Kidney (tissue), 14 donors: ENCODE measurements around the gene LRRC27. TPM values are rescaled to one million over a fixed set of nuclear protein-coding genes. Genes with fewer than 3 reads are reported as not detected.

Source experiments
- DNase-seq, 5 donors: peaks; one replicate each; pipeline ENCODE4 v3.0.0-alpha.2; 2013 to 2020
- FAIRE-seq: peaks from 2 replicates; lab custom pipeline; 2012; peaks lifted over from hg19 to GRCh38; lab: Jason Lieb, UNC
- H3K27ac ChIP-seq, 2 donors: one replicate each; pipeline ENCODE4 v1.7.0; 2013; ENCODE audit warnings: low read depth in 2 of 2, low read length in 2 of 2, inconsistent platforms in 1 of 2
- H3K27me3 ChIP-seq: one replicate; pipeline ENCODE4 v1.7.1; 2013; ENCODE audit warnings: low read length, inconsistent platforms; ENCODE audit not compliant: control insufficient read depth, insufficient read depth
- H3K36me3 ChIP-seq, 3 donors: one replicate each; pipeline versions ENCODE4 v1.7.0 to v1.7.1; 2013; ENCODE audit warnings: low read length in 3 of 3, control low read depth in 1 of 3, inconsistent platforms in 1 of 3; ENCODE audit not compliant: insufficient read depth in 3 of 3, control insufficient read depth in 2 of 3
- H3K4me1 ChIP-seq, 3 donors: one replicate each; pipeline versions ENCODE4 v1.7.0 to v1.7.1; 2013; ENCODE audit warnings: low read length in 3 of 3, inconsistent platforms in 1 of 3, low read depth in 1 of 3; ENCODE audit not compliant: control insufficient read depth in 2 of 3, insufficient read depth in 2 of 3
- H3K4me3 ChIP-seq, 3 donors: one replicate each; pipeline versions ENCODE4 v1.7.0 to v1.8.1; 2013; ENCODE audit warnings: low read length in 3 of 3, control low read depth in 1 of 3, inconsistent platforms in 1 of 3
- H3K9ac ChIP-seq, 3 donors: one replicate each; pipeline versions ENCODE4 v1.7.0 to v1.7.1; 2013; ENCODE audit warnings: low read length in 3 of 3, control low read depth in 1 of 3, inconsistent platforms in 1 of 3
- H3K9me3 ChIP-seq, 3 donors: one replicate each; pipeline versions ENCODE4 v1.7.0 to v1.7.1; 2013; ENCODE audit warnings: low read length in 3 of 3, control low read depth in 1 of 3, inconsistent platforms in 1 of 3; ENCODE audit not compliant: control insufficient read depth in 2 of 3, insufficient read depth in 1 of 3
- CTCF ChIP-seq: IDR thresholded peaks from 3 replicates; pipeline ENCODE4 v1.5.1; 2012; ENCODE audit warnings: mild to moderate bottlenecking, moderate library complexity, borderline replicate concordance; ENCODE audit not compliant: insufficient read depth; ENCODE audit errors: extremely low read depth
- intact Hi-C: fragments of 100-400 bp; cut with DNase I; formaldehyde crosslinking; loops from one replicate; pipeline ENCODE4 v1.11.1; 2022
- polyA plus RNA-seq: library from polyadenylated mRNA; stranded (reverse); fragments of 350-450 nt; fragmentation: Illumina TruSeq; extraction: RNeasy Lipid Tissue Mini Kit (QIAGEN cat#74804); gene quantifications from one replicate; pipeline ENCODE4 v1.2.3, GENCODE V29; 2014; ENCODE audit warnings: low read depth, low replicate concordance; ENCODE audit not compliant: insufficient read depth
- total RNA-seq: library from RNA; stranded (reverse); fragmentation: NEBNext Ultra II Directional; extraction: Animal tissue kit (Norgen Biotek cat#: 25700); gene quantifications from one replicate; pipeline ENCODE4 v1.2.1, GENCODE V29; 2021
- donor health status: control.
- donor health status: control.
- donor health status: control.
- donor health status: control.
- donor health status: control.
- donor health status: DM: yes; HTN: yes; CAD: no.
- donor health status: Normal renal cell carcinoma (clear cell type).

The LRRC27 gene
- total and polyA plus RNA-seq, 2 donors from 2014 or later: 14.4 to 14.6 TPM

GRCh38 chr10:132381741-132382140 is 49.7 kb downstream of the LRRC27 start:
- Histone ChIP-seq H3K4me1 (no peaks in the 10 kb centered on the region), H3K27me3 (no peaks in the 10 kb centered on the region), H3K4me3 (no peak overlapping the region), H3K9me3 (no peaks in the 10 kb centered on the region), H3K36me3 (no peaks in the 10 kb centered on the region), H3K9ac (no peak overlapping the region), H3K27ac (no peak overlapping the region)
- intact Hi-C loops: loop anchor here (5.0 kb wide), 1 partner anchor 76 kb away; no protein-coding TSS in a partner anchor
- no peak for TF ChIP-seq CTCF
- FAIRE-seq (no peak), DNase-seq (no peak)

- Histone ChIP-seq H3K36me3 (no peaks in the 10 kb centered on the region), H3K9me3 (no peaks in the 10 kb centered on the region), H3K27ac (no peak overlapping the region), H3K4me1 (no peaks in the 10 kb centered on the region), H3K27me3 (no peaks in the 10 kb centered on the region), H3K4me3 (no peak overlapping the region), H3K9ac (no peak overlapping the region)
- DNase-seq (peak in 1 of 5 donors; percentile 25), FAIRE-seq (no peak)
- intact Hi-C loops: loop anchor here (5.0 kb wide), 1 partner anchor 75 kb away; no protein-coding TSS in a partner anchor
- TF ChIP-seq CTCF: no peak
Measured at GRCh38 chr10:132382231-132382922, 50.4 kb downstream of the LRRC27 start.

GRCh38 chr10:132383101-132383500 is 51.1 kb downstream of the LRRC27 start:
- Histone ChIP-seq H3K4me3 (no peak overlapping the region), H3K9me3 (no peaks in the 10 kb centered on the region), H3K27ac (no peak overlapping the region), H3K4me1 (peaks cover 0 to 3% (median 2%) of the 10 kb centered on the region in 3 donors), H3K36me3 (no peaks in the 10 kb centered on the region), H3K27me3 (no peaks in the 10 kb centered on the region), H3K9ac (no peak overlapping the region)
- intact Hi-C loops: loop anchor here (5.0 kb wide), 1 partner anchor 74 kb away; no protein-coding TSS in a partner anchor
- TF ChIP-seq CTCF: no peak
- DNase-seq: peak; percentile 34 to 82 (median 71)
- FAIRE-seq: no peak
